ENCODE data around the gene PEAK3.

- TF ChIP-seq CTCF (IDR thresholded peaks at IDR 0.05): no peak
- TF ChIP-seq POLR2A (IDR thresholded peaks at IDR 0.05): no peak
- TF ChIP-seq POLR2AphosphoS5 (IDR thresholded peaks at IDR 0.05): no peak
These were observed 20.6 kb upstream of the PEAK3 start for GRCh38 chr19:2302319-2303210.
